ENCODE data around the gene EFCAB6. TPM values are rescaled to one million over a fixed set of nuclear protein-coding genes. Genes with fewer than 3 reads are reported as not detected.

Gene EFCAB6
- total and polyA plus RNA-seq, 2 of the 4 experiments (the other 2 are of a cell fraction): 0.44 to 1.1 TPM

DNA sequence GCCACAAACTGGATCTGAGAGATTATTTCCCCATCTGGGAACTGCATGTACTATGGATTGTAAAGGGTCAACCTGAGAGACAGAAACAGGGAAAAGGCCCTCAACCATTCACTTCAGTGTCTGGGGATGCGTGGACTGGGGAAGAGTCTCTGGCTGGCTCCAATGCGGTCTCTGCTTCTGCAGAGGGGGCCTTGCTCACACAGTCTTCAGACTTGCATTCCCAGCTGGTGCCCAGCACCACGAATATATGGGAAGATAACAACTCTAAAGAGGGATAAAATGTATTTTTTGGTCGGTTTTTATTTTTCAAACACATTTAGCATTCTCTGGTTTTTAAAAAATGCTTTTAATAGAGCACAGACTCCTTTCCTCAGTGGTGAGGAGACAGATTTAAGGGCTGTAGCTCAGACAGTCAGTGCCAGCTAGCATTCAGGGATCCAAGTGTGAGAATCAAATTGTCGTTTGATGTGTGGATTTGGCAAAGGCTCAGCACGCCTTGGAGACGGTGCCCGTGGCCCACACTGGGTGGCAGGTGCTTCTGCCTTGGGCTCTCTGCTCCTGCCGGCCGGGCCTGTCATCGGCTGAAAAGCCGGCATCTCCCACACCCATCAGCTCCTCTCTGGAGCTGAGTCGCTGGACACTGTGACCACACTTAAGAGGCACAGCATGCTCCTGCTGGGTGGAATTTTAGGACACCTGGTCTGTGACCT is 8.0 kb upstream of the EFCAB6 start:
- no peak overlapping the region for H3K27ac ChIP-seq (ENCODE audit: insufficient read depth, low read length)
- ChIA-PET POLR2A (ENCODE audit: unreplicated experiment) (no interaction called here), CTCF (no interaction called here)
- no peaks in the 10 kb centered on the region for H4K20me1 ChIP-seq (ENCODE audit: insufficient read depth, low read length)
- H3K18ac ChIP-seq (ENCODE audit: low read depth, low read length): no peak overlapping the region
- H2AFZ ChIP-seq (replicated peaks; ENCODE audit: low read length, poor library complexity): no peak overlapping the region
- DNase-seq: no peak
- no peak overlapping the region for H3K4ac ChIP-seq (ENCODE audit: low read depth, low read length)
- no peak overlapping the region for H3K14ac ChIP-seq (replicated peaks; ENCODE audit: low read depth, low read length)
- no peak overlapping the region for H4K91ac ChIP-seq (ENCODE audit: insufficient read depth, low read depth, low read length)
- no TSS peak for BruUV-seq (replicated peaks)
- H3K27me3 ChIP-seq (ENCODE audit: control insufficient read depth, insufficient read depth, low read length): no peaks in the 10 kb centered on the region
- no peak overlapping the region for H3K23ac ChIP-seq (ENCODE audit: low read depth, low read length)
- intact Hi-C loops (cut with micrococcal nuclease): no loop called here
- no peaks in the 10 kb centered on the region for H3K4me1 ChIP-seq (ENCODE audit: control insufficient read depth, insufficient read depth, low read length)
- H3K36me3 ChIP-seq (ENCODE audit: control insufficient read depth, insufficient read depth, low read length): no peaks in the 10 kb centered on the region
- H4K5ac ChIP-seq (ENCODE audit: low read depth, low read length): no peak overlapping the region
- dilution Hi-C loops (cut with HindIII; ENCODE audit: low sequenced_read_pairs, unreplicated experiment): no loop called here
- H3K79me1 ChIP-seq (ENCODE audit: low read depth in 1 of 2, low read length in 2 of 2): no peaks in the 10 kb centered on the region
- H3K56ac ChIP-seq (ENCODE audit: extremely low read depth, insufficient read depth, low read length): no peak overlapping the region
- no peaks in the 10 kb centered on the region for H3K9me1 ChIP-seq (ENCODE audit: insufficient read depth, low read length)
- in situ Hi-C loops (cut with MboI; ENCODE audit: low sequenced_read_pairs): no loop called here
- H2BK120ac ChIP-seq (ENCODE audit: low read depth, low read length): no peak overlapping the region
- no peak overlapping the region for H4K8ac ChIP-seq (ENCODE audit: low read depth in 2 of 2, low read length in 2 of 2)
- H2AK5ac ChIP-seq (ENCODE audit: low read depth, low read length): no peak overlapping the region
- no peak overlapping the region for H3K4me2 ChIP-seq (ENCODE audit: low read depth, low read length)
- no peak for TF ChIP-seq BHLHE40 (IDR thresholded peaks at IDR 0.05; ENCODE audit: low read depth, low read length)
- TF ChIP-seq ELK1 (IDR thresholded peaks at IDR 0.05; ENCODE audit: borderline replicate concordance, low read depth, low read length): no peak
- no peak for TF ChIP-seq MAFK (IDR thresholded peaks at IDR 0.05; ENCODE audit: low read depth, low read length)
- no peak for TF ChIP-seq CTCF (conservative IDR thresholded peaks at IDR 0.05; ENCODE audit: low read depth, low read length)
- TF ChIP-seq MAZ (IDR thresholded peaks at IDR 0.05; ENCODE audit: borderline replicate concordance, low read depth, low read length): no peak
- no peak for TF ChIP-seq CHD1 (IDR thresholded peaks at IDR 0.05; ENCODE audit: low read depth, low read length)
- no peak for TF ChIP-seq NFE2L2 (IDR thresholded peaks at IDR 0.05; ENCODE audit: low read depth, low read length)
- TF ChIP-seq, protein P1, sequence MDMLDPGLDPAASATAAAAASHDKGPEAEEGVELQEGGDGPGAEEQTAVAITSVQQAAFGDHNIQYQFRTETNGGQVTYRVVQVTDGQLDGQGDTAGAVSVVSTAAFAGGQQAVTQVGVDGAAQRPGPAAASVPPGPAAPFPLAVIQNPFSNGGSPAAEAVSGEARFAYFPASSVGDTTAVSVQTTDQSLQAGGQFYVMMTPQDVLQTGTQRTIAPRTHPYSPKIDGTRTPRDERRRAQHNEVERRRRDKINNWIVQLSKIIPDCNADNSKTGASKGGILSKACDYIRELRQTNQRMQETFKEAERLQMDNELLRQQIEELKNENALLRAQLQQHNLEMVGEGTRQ (IDR thresholded peaks at IDR 0.05; ENCODE audit: low read depth, low read length): no peak
- TF ChIP-seq FOS (IDR thresholded peaks at IDR 0.05; ENCODE audit: low read depth, low read length): no peak
- TF ChIP-seq RCOR1 (IDR thresholded peaks at IDR 0.05; ENCODE audit: insufficient replicate concordance, low read length): no peak
- no peak for TF ChIP-seq POLR2A (IDR thresholded peaks at IDR 0.05; ENCODE audit: low read depth, low read length)
- no peak for TF ChIP-seq RAD21 (IDR thresholded peaks at IDR 0.05; ENCODE audit: low read length)
- no peak overlapping the region for H2BK15ac ChIP-seq (ENCODE audit: low read depth, low read length)
- no peak overlapping the region for H2BK5ac ChIP-seq (ENCODE audit: low read depth, low read length, poor library complexity, severe bottlenecking)
- H3K9me3 ChIP-seq (ENCODE audit: control insufficient read depth, insufficient read depth, low read length): no peaks in the 10 kb centered on the region
- H3K4me3 ChIP-seq (ENCODE audit: insufficient read depth, low read depth, low read length): no peak overlapping the region
- no peak overlapping the region for H2BK20ac ChIP-seq (ENCODE audit: low read depth, low read length)
- 67% methylated on average over 3 of the region's 13 CpGs; no CpG with 5 or more reads in 1 of the 2 experiments for WGBS, 2 experiments (ENCODE audit: extremely low coverage in 2 of 2, insufficient read length in 1 of 2)
- H3K9ac ChIP-seq (ENCODE audit: low read depth, low read length): no peak overlapping the region
- no peak for ATAC-seq (ENCODE audit: low read depth)
- no peak overlapping the region for H2AK9ac ChIP-seq (replicated peaks; ENCODE audit: low read depth, low read length, poor library complexity)
